AG10803 (cell line): ENCODE results near the gene CETP.
A peak's percentile ranks its signal among the peaks of the same experiment; 100 is the strongest.

Experiments used
- DNase-seq: peaks from one replicate; pipeline ENCODE4 v3.0.0; 2010; ENCODE audit warnings: low read depth
- H3K4me3 ChIP-seq: 2 replicates; pipeline ENCODE4 v1.5.1; 2011; ENCODE audit warnings: mild to moderate bottlenecking, low read length, control low read depth
- CTCF ChIP-seq: conservative IDR thresholded peaks from 2 replicates; pipeline ENCODE4 v1.5.1; 2011; ENCODE audit warnings: mild to moderate bottlenecking, low read length, control low read depth, inconsistent platforms

The CETP gene

GRCh38 chr16:57024894-57025680, 63.3 kb downstream of the CETP start:
- TF ChIP-seq CTCF = no peak
- no peak overlapping the region for H3K4me3 ChIP-seq
- no peak for DNase-seq

GRCh38 chr16:57025941-57026777, 64.4 kb downstream of the CETP start:
- TF ChIP-seq CTCF = no peak
- no peak for DNase-seq
- no peak overlapping the region for H3K4me3 ChIP-seq

- H3K4me3 ChIP-seq = no peak overlapping the region
- TF ChIP-seq CTCF = no peak
Measured at GRCh38 chr16:57026778-57027062, 65.0 kb downstream of the CETP start.

GRCh38 chr16:57027067-57027466, 65.3 kb downstream of the CETP start:
- no peak overlapping the region for H3K4me3 ChIP-seq
- TF ChIP-seq CTCF = no peak
- DNase-seq = no peak

More at GRCh38 chr16:57026778-57027062, 65.0 kb downstream of the CETP start:
- DNase-seq = no peak

GRCh38 chr16:57028086-57028485, 66.3 kb downstream of the CETP start:
- TF ChIP-seq CTCF = no peak
- no peak for DNase-seq
- H3K4me3 ChIP-seq = no peak overlapping the region

- peak; percentile 40 for DNase-seq
Measured at GRCh38 chr16:57029161-57030160, 67.7 kb downstream of the CETP start.

More at GRCh38 chr16:57029161-57030160, 67.7 kb downstream of the CETP start:
- H3K4me3 ChIP-seq = no peak overlapping the region
- no peak for TF ChIP-seq CTCF
